ENCODE data around the gene SLC28A1. TPM values are rescaled to one million over a fixed set of nuclear protein-coding genes. Genes with fewer than 3 reads are reported as not detected.

SLC28A1 gene
- total RNA-seq, 4 donors from 2014 or later: not detected

DNA sequence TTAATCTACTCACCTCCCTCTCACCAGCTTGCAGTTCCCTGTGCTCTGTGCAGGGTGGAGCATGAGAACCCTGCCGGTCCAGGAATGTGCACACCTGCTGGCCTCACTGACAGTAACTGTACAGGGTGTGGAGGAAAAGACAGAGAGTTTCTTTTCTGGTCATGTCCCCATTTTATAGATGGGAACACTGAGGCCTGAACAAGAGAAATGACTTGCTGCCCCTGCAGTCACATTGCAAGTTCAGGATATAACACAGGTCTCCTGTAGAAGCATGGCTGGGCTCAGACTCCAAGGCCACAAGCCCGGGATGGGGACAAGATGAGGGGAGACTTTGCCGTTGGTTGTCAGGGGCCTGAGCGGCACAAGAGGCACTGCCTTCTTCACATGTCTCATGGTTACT is 23.3 kb downstream of the SLC28A1 start:
- H3K36me3 ChIP-seq: no peaks in the 10 kb centered on the region
- in situ Hi-C loops (cut with MboI; ENCODE audit: low pct_ligation_motif_present in 1 of 4, low pct_unique_long_range_greater_than_20kb in 1 of 4, low sequenced_read_pairs in 3 of 4): loop anchor here in 1 of 4 donors (25.0 kb wide), 1 partner anchor 320 kb away; no protein-coding TSS in a partner anchor

DNA sequence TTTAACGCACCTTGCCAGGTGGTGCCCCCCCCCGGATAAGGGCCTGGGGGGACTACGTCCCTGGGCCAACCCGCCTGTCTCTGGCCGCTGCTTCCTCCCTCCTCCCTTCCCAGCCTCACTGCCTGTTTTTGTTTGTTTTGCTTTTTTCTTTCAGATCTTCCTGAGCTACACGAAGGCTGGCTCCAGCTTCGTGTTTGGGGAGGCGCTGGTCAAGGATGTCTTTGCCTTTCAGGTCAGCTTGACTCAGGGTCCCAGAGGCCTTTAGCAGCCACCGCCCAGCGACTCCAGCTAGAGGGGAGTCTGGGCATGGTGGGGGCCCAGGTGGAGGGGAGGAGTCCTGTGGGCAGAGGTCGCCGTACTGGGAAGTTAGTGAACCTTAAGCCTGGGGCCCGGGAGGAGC is 24.1 kb downstream of the SLC28A1 start:
- Histone ChIP-seq H3K4me3 (no peak overlapping the region), H3K36me3 (no peaks in the 10 kb centered on the region), H3K9me3 (no peaks in the 10 kb centered on the region), H3K4me1 (peaks cover 15 to 26% (median 16%) of the 10 kb centered on the region in 4 donors), H3K27ac (no peak overlapping the region), H3K27me3 (no peaks in the 10 kb centered on the region)
- intact Hi-C loops (cut with DNase I; ENCODE audit: low total_unique reads): no loop called here
- no peak for TF ChIP-seq POLR2AphosphoS5 (IDR thresholded peaks at IDR 0.05)
- TF ChIP-seq EP300 (IDR thresholded peaks at IDR 0.05; ENCODE audit: low read depth): no peak
- TF ChIP-seq POLR2A (IDR thresholded peaks at IDR 0.05): no peak
- TF ChIP-seq, protein P1, sequence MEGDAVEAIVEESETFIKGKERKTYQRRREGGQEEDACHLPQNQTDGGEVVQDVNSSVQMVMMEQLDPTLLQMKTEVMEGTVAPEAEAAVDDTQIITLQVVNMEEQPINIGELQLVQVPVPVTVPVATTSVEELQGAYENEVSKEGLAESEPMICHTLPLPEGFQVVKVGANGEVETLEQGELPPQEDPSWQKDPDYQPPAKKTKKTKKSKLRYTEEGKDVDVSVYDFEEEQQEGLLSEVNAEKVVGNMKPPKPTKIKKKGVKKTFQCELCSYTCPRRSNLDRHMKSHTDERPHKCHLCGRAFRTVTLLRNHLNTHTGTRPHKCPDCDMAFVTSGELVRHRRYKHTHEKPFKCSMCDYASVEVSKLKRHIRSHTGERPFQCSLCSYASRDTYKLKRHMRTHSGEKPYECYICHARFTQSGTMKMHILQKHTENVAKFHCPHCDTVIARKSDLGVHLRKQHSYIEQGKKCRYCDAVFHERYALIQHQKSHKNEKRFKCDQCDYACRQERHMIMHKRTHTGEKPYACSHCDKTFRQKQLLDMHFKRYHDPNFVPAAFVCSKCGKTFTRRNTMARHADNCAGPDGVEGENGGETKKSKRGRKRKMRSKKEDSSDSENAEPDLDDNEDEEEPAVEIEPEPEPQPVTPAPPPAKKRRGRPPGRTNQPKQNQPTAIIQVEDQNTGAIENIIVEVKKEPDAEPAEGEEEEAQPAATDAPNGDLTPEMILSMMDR (IDR thresholded peaks at IDR 0.05): no peak
- in situ Hi-C loops (cut with MboI; ENCODE audit: low pct_ligation_motif_present in 1 of 4, low pct_unique_long_range_greater_than_20kb in 1 of 4, low sequenced_read_pairs in 3 of 4): loop anchor here in 1 of 4 donors (25.0 kb wide), 1 partner anchor 321 kb away; no protein-coding TSS in a partner anchor
- no peak for DNase-seq
- 65 to 80% methylated on average over 1 to 13 of the region's 13 CpGs for WGBS, 2 donors (ENCODE audit: low coverage in 1 of 2)

More for the DNA sequence above, 23.3 kb downstream of the SLC28A1 start:
- H3K27ac ChIP-seq: no peak overlapping the region
- intact Hi-C loops (cut with DNase I; ENCODE audit: low total_unique reads): no loop called here
- H3K4me1 ChIP-seq: peaks cover 10 to 21% (median 15%) of the 10 kb centered on the region in 4 donors
- no peak overlapping the region for H3K4me3 ChIP-seq
- no peak for DNase-seq
- no peaks in the 10 kb centered on the region for H3K9me3 ChIP-seq
- TF ChIP-seq POLR2A (IDR thresholded peaks at IDR 0.05): no peak
- no peaks in the 10 kb centered on the region for H3K27me3 ChIP-seq
- WGBS, 2 donors (ENCODE audit: low coverage in 1 of 2): 84 to 100% methylated on average over 2 to 4 of the region's 4 CpGs

DNA sequence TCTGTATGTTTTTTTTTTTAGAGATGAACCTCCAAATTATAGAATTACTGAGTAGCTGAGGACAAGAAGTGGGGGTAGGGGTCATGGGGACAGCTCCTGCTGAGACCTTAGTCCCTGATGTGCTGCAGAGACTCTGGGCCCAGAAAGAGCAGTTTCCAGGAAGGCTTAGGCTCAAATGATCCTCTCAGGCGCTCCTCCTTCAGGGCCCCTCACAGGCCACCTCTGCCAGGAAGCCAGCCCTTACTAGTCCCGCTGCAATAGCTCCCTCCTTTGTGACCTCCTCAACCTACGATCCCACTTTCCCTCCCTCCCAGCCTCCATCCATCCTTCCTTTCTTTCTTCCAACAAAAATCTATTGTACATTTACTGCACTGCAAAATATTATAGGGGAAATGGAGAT is 24.6 kb downstream of the SLC28A1 start:
- H3K9me3 ChIP-seq: no peaks in the 10 kb centered on the region
- intact Hi-C loops (cut with DNase I; ENCODE audit: low total_unique reads) (no loop called here), in situ Hi-C loops (cut with MboI; ENCODE audit: low pct_ligation_motif_present in 1 of 4, low pct_unique_long_range_greater_than_20kb in 1 of 4, low sequenced_read_pairs in 3 of 4) (loop anchor here in 1 of 4 donors (25.0 kb wide), 1 partner anchor 322 kb away; no protein-coding TSS in a partner anchor)
- no peaks in the 10 kb centered on the region for H3K36me3 ChIP-seq
- H3K27me3 ChIP-seq: no peaks in the 10 kb centered on the region
- WGBS, 2 donors (ENCODE audit: low coverage in 1 of 2): 89 to 91% methylated on average over 3 of the region's 3 CpGs
- no peak overlapping the region for H3K27ac ChIP-seq
- TF ChIP-seq EP300 (IDR thresholded peaks at IDR 0.05; ENCODE audit: low read depth) (no peak), POLR2A (IDR thresholded peaks at IDR 0.05) (no peak), POLR2AphosphoS5 (IDR thresholded peaks at IDR 0.05) (no peak)
- TF ChIP-seq, protein P1 (IDR thresholded peaks at IDR 0.05): no peak
- DNase-seq: no peak
- H3K4me3 ChIP-seq: no peak overlapping the region
- peaks cover 15 to 26% (median 16%) of the 10 kb centered on the region in 4 donors for H3K4me1 ChIP-seq

DNA sequence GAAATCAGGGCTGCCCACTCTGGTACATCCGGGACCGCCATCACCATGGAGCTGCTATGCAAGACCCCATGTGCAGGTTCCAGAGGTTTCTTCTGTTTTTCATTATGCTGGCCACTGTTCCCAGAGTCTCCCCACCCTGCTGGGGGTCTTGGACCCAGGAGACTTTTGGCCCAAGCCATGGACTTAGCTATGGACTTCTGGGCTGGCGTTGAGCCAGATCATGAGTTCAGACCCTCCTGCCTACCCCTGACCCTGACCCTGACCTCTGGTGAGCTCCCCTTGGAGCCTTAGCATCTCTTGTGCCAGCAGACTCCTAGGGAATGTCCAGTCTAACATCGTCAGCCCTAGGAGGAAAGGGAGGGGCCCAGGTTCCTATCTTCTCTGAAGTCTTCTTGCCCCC is 25.3 kb downstream of the SLC28A1 start:
- intact Hi-C loops (cut with DNase I; ENCODE audit: low total_unique reads): no loop called here
- DNase-seq: no peak
- Histone ChIP-seq H3K36me3 (no peaks in the 10 kb centered on the region), H3K9me3 (no peaks in the 10 kb centered on the region), H3K4me1 (peaks cover 14 to 30% (median 15%) of the 10 kb centered on the region in 4 donors), H3K27me3 (no peaks in the 10 kb centered on the region), H3K27ac (no peak overlapping the region), H3K4me3 (no peak overlapping the region)
- in situ Hi-C loops (cut with MboI; ENCODE audit: low pct_ligation_motif_present in 1 of 4, low pct_unique_long_range_greater_than_20kb in 1 of 4, low sequenced_read_pairs in 3 of 4): loop anchor here in 1 of 4 donors (25.0 kb wide), 1 partner anchor 322 kb away; no protein-coding TSS in a partner anchor
- WGBS, 2 donors (ENCODE audit: low coverage in 1 of 2): 82% methylated on average over 4 of the region's 4 CpGs; no CpG with 5 or more reads in 1 of the 2 donors
- TF ChIP-seq POLR2AphosphoS5 (IDR thresholded peaks at IDR 0.05) (no peak), EP300 (IDR thresholded peaks at IDR 0.05; ENCODE audit: low read depth) (no peak), POLR2A (IDR thresholded peaks at IDR 0.05) (no peak)
- TF ChIP-seq, protein P1 (IDR thresholded peaks at IDR 0.05): no peak
